ENCODE results near the gene MYL9. TPM values are rescaled to one million over a fixed set of nuclear protein-coding genes. Genes with fewer than 3 reads are reported as not detected.
A peak's percentile ranks its signal among the peaks of the same experiment; 100 is the strongest.

MYL9 gene
- total and polyA plus RNA-seq, 2 donors (not counting 3 experiments of a cell fraction or from before 2014, with no cell fraction given): 41.7 to 116 TPM

- no peaks in the 10 kb centered on the region for H4K20me1 ChIP-seq (replicated peaks; ENCODE audit: control insufficient read depth, extremely low read depth, insufficient read depth, low read length)
- DNase-seq (ENCODE audit: low read depth, low spot score) (no peak), FAIRE-seq (no peak)
- ChIA-PET CTCF (interaction anchor here (0.6 to 2.0 kb wide), 2 partner anchors 25 to 27 kb away, joined by 3 to 7 read pairs; partner anchors contain the start of gene RAB5IF), POLR2A (no interaction called here)
- H2AFZ ChIP-seq (ENCODE audit: low read depth, low read length): no peak overlapping the region
- H3K9me1 ChIP-seq (replicated peaks; ENCODE audit: control insufficient read depth, extremely low read depth, insufficient read depth, low read length): no peaks in the 10 kb centered on the region
- TF ChIP-seq EZH2 (IDR thresholded peaks at IDR 0.05; ENCODE audit: borderline replicate concordance, low read depth, low read length, severe bottlenecking) (no peak), POLR2AphosphoS5 (IDR thresholded peaks at IDR 0.05; ENCODE audit: insufficient read depth, low read depth, low read length) (no peak), MYC (IDR thresholded peaks at IDR 0.05; ENCODE audit: low read depth, low read length) (no peak), GATA2 (IDR thresholded peaks at IDR 0.05; ENCODE audit: insufficient read depth, insufficient read length, low read depth, low read length) (no peak)
- intact Hi-C loops (cut with micrococcal nuclease): no loop called here
- H3K4me2 ChIP-seq (ENCODE audit: insufficient read depth, low read length): no peak overlapping the region
- dilution Hi-C loops (cut with MboI; ENCODE audit: extremely low pct_ligation_motif_present, low sequenced_read_pairs): no loop called here
- H3K4me3 ChIP-seq (replicated peaks in 1 of 3; ENCODE audit: insufficient read depth in 1 of 3, low read depth in 1 of 3, low read length in 3 of 3): no peak overlapping the region
- H3K9ac ChIP-seq (replicated peaks; ENCODE audit: extremely low read depth, insufficient read depth, low read length): no peak overlapping the region
- H3K36me3 ChIP-seq (ENCODE audit: control insufficient read depth in 2 of 2, extremely low read depth in 1 of 2, insufficient read depth in 2 of 2, low read length in 2 of 2): peaks cover 5 to 14% of the 10 kb centered on the region in 2 experiments
- no TSS peak for BruUV-seq (replicated peaks)
- no peak overlapping the region for H3K27ac ChIP-seq (ENCODE audit: insufficient read depth, low read depth, low read length)
- H3K9me3 ChIP-seq (replicated peaks; ENCODE audit: control insufficient read depth, insufficient read depth, low read length): no peaks in the 10 kb centered on the region
- H3K27me3 ChIP-seq (ENCODE audit: control insufficient read depth in 2 of 2, insufficient read depth in 2 of 2, low read length in 2 of 2): no peaks in the 10 kb centered on the region
- peaks cover 16% of the 10 kb centered on the region for H3K4me1 ChIP-seq (ENCODE audit: control insufficient read depth, extremely low read depth, insufficient read depth, low read length)
- H3K79me2 ChIP-seq (ENCODE audit: control insufficient read depth, insufficient read depth, low read length): peaks cover 41% of the 10 kb centered on the region
These were observed 37.2 kb downstream of the MYL9 start for GRCh38 chr20:36578356-36579041.

GRCh38 chr20:36579996-36580545 is 38.8 kb downstream of the MYL9 start:
- no peak for FAIRE-seq
- no TSS peak for BruUV-seq (replicated peaks)
- Histone ChIP-seq H3K36me3 (ENCODE audit: control insufficient read depth in 2 of 2, extremely low read depth in 1 of 2, insufficient read depth in 2 of 2, low read length in 2 of 2) (peaks cover 5 to 14% of the 10 kb centered on the region in 2 experiments), H3K4me1 (ENCODE audit: control insufficient read depth, extremely low read depth, insufficient read depth, low read length) (peaks cover 10% of the 10 kb centered on the region), H3K9me3 (replicated peaks; ENCODE audit: control insufficient read depth, insufficient read depth, low read length) (no peaks in the 10 kb centered on the region), H3K4me3 (replicated peaks in 1 of 3; ENCODE audit: insufficient read depth in 1 of 3, low read depth in 1 of 3, low read length in 3 of 3) (no peak overlapping the region), H3K4me2 (ENCODE audit: insufficient read depth, low read length) (no peak overlapping the region), H4K20me1 (replicated peaks; ENCODE audit: control insufficient read depth, extremely low read depth, insufficient read depth, low read length) (no peaks in the 10 kb centered on the region), H3K27me3 (ENCODE audit: control insufficient read depth in 2 of 2, insufficient read depth in 2 of 2, low read length in 2 of 2) (no peaks in the 10 kb centered on the region), H3K9ac (replicated peaks; ENCODE audit: extremely low read depth, insufficient read depth, low read length) (no peak overlapping the region), H3K9me1 (replicated peaks; ENCODE audit: control insufficient read depth, extremely low read depth, insufficient read depth, low read length) (no peaks in the 10 kb centered on the region), H2AFZ (ENCODE audit: low read depth, low read length) (no peak overlapping the region), H3K27ac (ENCODE audit: insufficient read depth, low read depth, low read length) (no peak overlapping the region), H3K79me2 (ENCODE audit: control insufficient read depth, insufficient read depth, low read length) (peaks cover 33% of the 10 kb centered on the region)
- intact Hi-C loops (cut with micrococcal nuclease): no loop called here
- POLR2A ChIA-PET: no interaction called here
- CTCF ChIA-PET: interaction anchor here (0.5 to 0.6 kb wide), 2 partner anchors 8 to 283 kb away, joined by 3 read pairs; a partner anchor contains a TSS
- dilution Hi-C loops (cut with MboI; ENCODE audit: extremely low pct_ligation_motif_present, low sequenced_read_pairs): no loop called here
- TF ChIP-seq POLR2A (IDR thresholded peaks at IDR 0.05; ENCODE audit: low read depth, low read length) (no peak), JUN (IDR thresholded peaks at IDR 0.05; ENCODE audit: borderline replicate concordance, insufficient read depth, insufficient read length, low read depth) (no peak), FOS (IDR thresholded peaks at IDR 0.05; ENCODE audit: borderline replicate concordance, insufficient read depth, low read length) (no peak), MAX (IDR thresholded peaks at IDR 0.05; ENCODE audit: insufficient read depth, insufficient read length) (no peak), GATA2 (IDR thresholded peaks at IDR 0.05; ENCODE audit: insufficient read depth, insufficient read length, low read depth, low read length) (no peak), CTCF (IDR thresholded peaks at IDR 0.05; ENCODE audit: extremely low read depth in 1 of 2, insufficient read depth in 1 of 2, low read depth in 1 of 2, low read length in 2 of 2) (no peak), POLR2AphosphoS5 (IDR thresholded peaks at IDR 0.05; ENCODE audit: insufficient read depth, low read depth, low read length) (no peak), EZH2 (IDR thresholded peaks at IDR 0.05; ENCODE audit: borderline replicate concordance, low read depth, low read length, severe bottlenecking) (no peak), MYC (IDR thresholded peaks at IDR 0.05; ENCODE audit: low read depth, low read length) (no peak)
- DNase-seq (ENCODE audit: low read depth, low spot score): peak; percentile 25
